ENCODE results near the gene KCTD13. TPM values are rescaled to one million over a fixed set of nuclear protein-coding genes. Genes with fewer than 3 reads are reported as not detected.

KCTD13 gene
- total and polyA plus RNA-seq, 10 of the 15 experiments (the other 5 are each of a cell fraction or from before 2014, with no cell fraction given), result 3.3 to 29.2 (median 12.5) TPM

GRCh38 chr16:29961479-29962343 lies 35.7 kb upstream of the KCTD13 start, which contains the start of gene TMEM219 (continued):
- TF ChIP-seq E2F4 (IDR thresholded peaks at IDR 0.05; ENCODE audit: low read depth, low read length) (no peak), SKIL (IDR thresholded peaks at IDR 0.05; ENCODE audit: low read depth, poor library complexity, severe bottlenecking) (peak; percentile 51), SREBF2 (IDR thresholded peaks at IDR 0.05; ENCODE audit: low read length) (no peak), POU2F2 (IDR thresholded peaks at IDR 0.05; ENCODE audit: borderline replicate concordance, low read depth, low read length) (peak; percentile 48; the same call in 1 of the 3 replicates), ZNF384 (IDR thresholded peaks at IDR 0.05; ENCODE audit: borderline replicate concordance, low read depth, low read length) (no peak), NFYB (IDR thresholded peaks at IDR 0.05; ENCODE audit: insufficient read depth, low read depth, low read length) (no peak), SUPT20H (IDR thresholded peaks at IDR 0.05; ENCODE audit: borderline replicate concordance, control insufficient read depth, low read depth, low read length) (no peak), FOXM1 (IDR thresholded peaks at IDR 0.05; ENCODE audit: low read depth, low read length) (no peak), RELB (IDR thresholded peaks at IDR 0.05; ENCODE audit: low read depth) (no peak), ATF7 (IDR thresholded peaks at IDR 0.05; ENCODE audit: low read depth) (peak; percentile 98), ASH2L (IDR thresholded peaks at IDR 0.05; ENCODE audit: borderline replicate concordance, low read depth) (no peak), FOS (IDR thresholded peaks at IDR 0.05; ENCODE audit: borderline replicate concordance, extremely low read depth, insufficient read length) (no peak), BRCA1 (IDR thresholded peaks at IDR 0.05; ENCODE audit: low read depth, low read length) (no peak), GABPA (IDR thresholded peaks at IDR 0.05; ENCODE audit: low read depth) (no peak), MTA3 (IDR thresholded peaks at IDR 0.05; ENCODE audit: borderline replicate concordance, low read length) (no peak), CUX1 (IDR thresholded peaks at IDR 0.05; ENCODE audit: insufficient replicate concordance, low read depth, low read length) (no peak), NR2C2 (IDR thresholded peaks at IDR 0.05; ENCODE audit: borderline replicate concordance, control insufficient read depth, insufficient read length, low read depth) (no peak), SRF (IDR thresholded peaks at IDR 0.05; ENCODE audit: low read depth in 2 of 2, low read length in 2 of 2) (no peak), BACH1 (IDR thresholded peaks at IDR 0.05; ENCODE audit: borderline replicate concordance) (0 out of 2 replicates have a peak, but pooled peaks have one; percentile 51)

All from GM12878 (cell line).